WTC11 (cell line): ENCODE data around the gene TSHZ3.

Experiments
- NR2C2 ChIP-seq: sonication (generic); formaldehyde crosslinking; IDR thresholded peaks from 2 replicates; pipeline ENCODE4 v1.8.0; 2022; ENCODE audit warnings: mild to moderate bottlenecking, missing genetic modification reagents
- TP53 ChIP-seq: sonication (generic); formaldehyde crosslinking; IDR thresholded peaks from 2 replicates; pipeline ENCODE4 v1.8.1; 2023; ENCODE audit warnings: mild to moderate bottlenecking, missing genetic modification reagents
- TF ChIP-seq, protein P1 (sequence below): fragments of 200-600 bp; IDR thresholded peaks from 2 replicates; pipeline ENCODE4 v1.8.0; 2022; ENCODE audit warnings: antibody characterized with exemption

DNA sequence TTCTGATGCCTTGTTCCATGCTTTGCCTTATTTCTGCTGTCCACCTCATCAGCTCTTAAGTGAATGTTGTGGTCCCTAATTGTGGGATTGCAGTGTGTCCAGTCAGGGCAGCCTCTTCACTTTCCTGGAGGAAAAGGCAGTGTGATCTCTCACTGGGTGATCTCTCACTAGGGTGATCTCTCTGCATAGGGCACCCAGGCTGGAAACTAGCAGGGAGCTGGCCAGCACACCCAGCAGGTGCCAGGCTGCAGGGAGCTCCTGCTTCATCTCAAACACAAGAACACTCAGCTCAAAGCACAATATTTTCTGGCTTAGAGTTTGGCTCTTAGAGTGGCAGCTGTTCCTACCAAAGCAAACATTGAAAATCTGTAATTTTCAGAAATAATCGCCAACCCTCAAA is 36.5 kb upstream of the TSHZ3 start:
- TF ChIP-seq NR2C2 (no peak), TP53 (no peak)
- TF ChIP-seq, protein P1, sequence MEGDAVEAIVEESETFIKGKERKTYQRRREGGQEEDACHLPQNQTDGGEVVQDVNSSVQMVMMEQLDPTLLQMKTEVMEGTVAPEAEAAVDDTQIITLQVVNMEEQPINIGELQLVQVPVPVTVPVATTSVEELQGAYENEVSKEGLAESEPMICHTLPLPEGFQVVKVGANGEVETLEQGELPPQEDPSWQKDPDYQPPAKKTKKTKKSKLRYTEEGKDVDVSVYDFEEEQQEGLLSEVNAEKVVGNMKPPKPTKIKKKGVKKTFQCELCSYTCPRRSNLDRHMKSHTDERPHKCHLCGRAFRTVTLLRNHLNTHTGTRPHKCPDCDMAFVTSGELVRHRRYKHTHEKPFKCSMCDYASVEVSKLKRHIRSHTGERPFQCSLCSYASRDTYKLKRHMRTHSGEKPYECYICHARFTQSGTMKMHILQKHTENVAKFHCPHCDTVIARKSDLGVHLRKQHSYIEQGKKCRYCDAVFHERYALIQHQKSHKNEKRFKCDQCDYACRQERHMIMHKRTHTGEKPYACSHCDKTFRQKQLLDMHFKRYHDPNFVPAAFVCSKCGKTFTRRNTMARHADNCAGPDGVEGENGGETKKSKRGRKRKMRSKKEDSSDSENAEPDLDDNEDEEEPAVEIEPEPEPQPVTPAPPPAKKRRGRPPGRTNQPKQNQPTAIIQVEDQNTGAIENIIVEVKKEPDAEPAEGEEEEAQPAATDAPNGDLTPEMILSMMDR: no peak
